Mucosa of rectum (tissue), 2 donors: ENCODE data around the gene FAM187B.
A peak's percentile ranks its signal among the peaks of the same experiment; 100 is the strongest.
"Not testable (repeated sequence)": the region's sequence is repeated elsewhere in the genome, so short reads cannot be mapped to it uniquely, and the experiment has no call there.

Experiments used
- H3K27ac ChIP-seq, 2 donors: one replicate each; pipeline ENCODE4 v1.7.0; 2013; ENCODE audit warnings: inconsistent platforms in 2 of 2, low read depth in 2 of 2, low read length in 2 of 2
- H3K27me3 ChIP-seq, 2 donors: one replicate each; pipeline ENCODE4 v1.7.0; 2013; ENCODE audit warnings: low read length in 2 of 2; ENCODE audit not compliant: control insufficient read depth in 2 of 2, insufficient read depth in 2 of 2
- H3K36me3 ChIP-seq, 2 donors: one replicate each; pipeline ENCODE4 v1.7.0; 2013; ENCODE audit warnings: low read length in 2 of 2; ENCODE audit not compliant: control insufficient read depth in 2 of 2, insufficient read depth in 2 of 2
- H3K4me1 ChIP-seq, 2 donors: one replicate each; pipeline ENCODE4 v1.7.0; 2013; ENCODE audit warnings: low read length in 2 of 2, mild to moderate bottlenecking in 1 of 2; ENCODE audit not compliant: control insufficient read depth in 2 of 2, insufficient read depth in 2 of 2
- H3K4me3 ChIP-seq, 2 donors: one replicate each; pipeline ENCODE4 v1.7.0; 2013; ENCODE audit warnings: low read length in 2 of 2
- H3K9ac ChIP-seq, 2 donors: one replicate each; pipeline ENCODE4 v1.7.0; 2013; ENCODE audit warnings: low read length in 2 of 2, low read depth in 1 of 2, mild to moderate bottlenecking in 1 of 2
- H3K9me3 ChIP-seq, 2 donors: one replicate each; pipeline ENCODE4 v1.7.0; 2013; ENCODE audit warnings: low read length in 2 of 2; ENCODE audit not compliant: control insufficient read depth in 2 of 2
- donor health status: healthy.
- donor health status: Normal muscosa, but diverticular disease.

Gene FAM187B

DNA sequence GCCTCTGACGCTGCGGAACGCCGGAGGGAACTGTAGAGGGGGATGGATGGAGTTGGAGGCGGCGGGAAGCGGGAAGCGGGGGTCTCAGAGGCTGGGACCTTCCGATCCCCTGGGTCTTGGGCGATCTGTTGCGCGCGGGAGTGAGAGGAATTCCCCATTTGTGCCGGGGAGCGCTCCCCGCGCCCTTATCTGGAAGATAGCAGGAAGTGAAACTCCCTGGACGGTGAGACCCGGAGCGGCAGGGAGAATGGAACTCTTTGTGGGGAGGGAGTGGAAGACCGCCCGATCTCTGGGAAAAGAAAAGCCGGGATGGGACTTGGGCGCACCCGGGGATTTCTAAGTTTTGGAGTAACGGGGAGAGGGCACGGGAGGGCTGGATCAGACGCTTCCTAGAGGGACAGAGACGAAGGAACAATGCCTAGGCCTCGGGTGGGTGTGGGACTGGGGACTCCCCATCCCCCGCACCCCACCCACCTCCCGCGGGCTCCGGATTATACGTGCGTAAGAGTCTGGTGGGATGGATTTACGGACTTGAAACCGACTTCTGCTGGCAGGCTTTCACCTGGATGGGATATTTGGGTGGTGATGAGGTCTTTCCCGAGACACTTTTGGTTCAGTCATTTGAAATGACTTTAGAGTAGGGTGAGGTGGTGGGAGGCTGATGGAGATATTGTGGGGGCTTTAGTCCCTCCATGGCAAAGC lies 20.8 kb upstream of the FAM187B start:
- Histone ChIP-seq H3K4me3 (peak overlapping the region; percentile 89 to 98), H3K27ac (peak overlapping the region; percentile 92 to 96), H3K4me1 (peaks cover 12 to 20% of the 10 kb centered on the region in 2 donors), H3K36me3 (peaks cover 10 to 13% of the 10 kb centered on the region in 2 donors), H3K9me3 (no peaks in the 10 kb centered on the region), H3K27me3 (no peaks in the 10 kb centered on the region), H3K9ac (peak overlapping the region; percentile 89 to 96)

DNA sequence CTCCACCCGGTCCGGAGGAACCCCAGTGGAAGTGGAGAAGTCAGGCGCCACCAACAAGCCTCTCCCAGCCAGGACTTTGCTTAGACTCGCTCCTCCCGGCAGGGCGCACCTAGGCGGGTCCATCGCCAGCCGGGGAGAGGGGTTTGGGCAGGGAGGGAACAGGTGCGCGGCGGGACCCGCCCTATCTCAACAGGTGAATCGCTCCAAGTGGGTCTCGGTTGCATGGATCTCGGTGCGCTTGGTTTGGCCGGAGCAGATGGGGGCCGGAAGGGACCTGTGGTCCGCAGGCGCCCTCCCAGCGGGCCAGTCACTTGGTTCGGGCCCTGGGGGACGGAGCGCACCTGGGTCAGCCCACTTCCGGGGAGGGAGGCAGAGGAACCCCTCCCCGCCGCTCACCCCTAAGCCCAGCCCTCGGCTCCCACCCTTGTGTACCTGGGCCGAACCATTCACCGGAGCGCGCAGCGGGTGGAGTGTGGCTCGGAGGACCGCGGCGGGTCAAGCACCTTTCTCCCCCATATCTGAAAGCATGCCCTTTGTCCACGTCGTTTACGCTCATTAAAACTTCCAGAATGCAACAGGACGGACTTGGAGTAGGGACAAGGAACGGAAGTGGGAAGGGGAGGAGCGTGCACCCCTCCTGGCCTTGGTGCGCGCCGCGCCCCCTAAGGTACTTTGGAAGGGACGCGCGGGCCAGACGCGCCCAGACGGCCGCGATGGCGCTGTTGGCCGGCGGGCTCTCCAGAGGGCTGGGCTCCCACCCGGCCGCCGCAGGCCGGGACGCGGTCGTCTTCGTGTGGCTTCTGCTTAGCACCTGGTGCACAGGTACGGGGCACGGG lies 20.0 kb upstream of the FAM187B start, which contains the start of gene LSR:
TSS of gene LSR (plus strand) at position 693 of the 836 bp plus-strand sequence. CDS start at position 714, 21 bp downstream.
- Histone ChIP-seq H3K4me3 (peak within 1 kb of the TSS; percentile 89 to 98), H3K4me1 (peaks cover 12 to 20% of the 10 kb centered on the region in 2 donors), H3K9ac (peak within 1 kb of the TSS; percentile 89 to 96), H3K36me3 (peaks cover 7 to 12% of the 10 kb centered on the region in 2 donors), H3K9me3 (no peaks in the 10 kb centered on the region), H3K27ac (peak within 1 kb of the TSS; percentile 92 to 96), H3K27me3 (no peaks in the 10 kb centered on the region)

DNA sequence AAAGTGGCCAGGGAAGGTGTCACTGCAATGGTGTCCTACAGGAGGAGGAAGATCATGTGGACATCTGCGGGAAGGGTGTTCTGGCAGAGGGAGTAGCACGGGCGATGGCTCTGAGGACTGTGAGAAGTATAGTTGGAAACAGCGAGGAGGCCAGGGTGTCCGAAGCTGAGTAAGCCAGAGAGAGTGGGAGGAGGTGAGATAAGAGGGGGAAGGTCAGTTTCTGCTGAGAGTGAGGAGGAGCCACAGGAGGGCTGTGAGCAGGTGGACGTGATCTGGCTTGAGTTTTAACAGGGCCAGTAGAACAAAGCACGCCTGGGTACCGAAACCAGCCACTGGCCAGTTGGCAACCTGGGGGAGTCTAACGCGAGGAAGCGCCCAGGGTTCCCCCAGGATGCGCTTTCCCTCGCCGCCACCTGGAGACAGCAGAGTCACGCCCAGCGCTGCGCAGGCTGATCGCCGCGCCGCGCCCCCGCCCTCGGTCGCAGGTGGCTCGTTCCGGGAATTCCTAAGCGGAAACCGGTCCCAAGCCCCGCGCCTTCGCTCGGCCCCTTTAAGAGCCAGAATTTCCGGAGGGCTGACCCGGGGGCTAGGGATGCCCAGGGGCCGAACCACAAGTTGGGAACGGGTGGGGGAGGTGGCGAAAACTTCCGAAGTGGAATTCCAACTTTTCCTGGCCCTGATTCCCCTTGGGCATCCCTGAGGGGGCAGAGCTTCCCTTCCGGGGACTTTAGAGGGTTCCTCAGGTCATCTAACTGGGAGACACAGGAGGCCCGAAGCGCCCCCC lies 19.2 kb upstream of the FAM187B start:
- Histone ChIP-seq H3K4me1 (peaks cover 12 to 20% of the 10 kb centered on the region in 2 donors), H3K9ac (peak overlapping the region; percentile 89 to 96), H3K27me3 (no peaks in the 10 kb centered on the region), H3K4me3 (peak overlapping the region; percentile 89 to 98), H3K36me3 (peaks cover 6 to 9% of the 10 kb centered on the region in 2 donors), H3K27ac (peak overlapping the region; percentile 92 to 96), H3K9me3 (no peaks in the 10 kb centered on the region)

DNA sequence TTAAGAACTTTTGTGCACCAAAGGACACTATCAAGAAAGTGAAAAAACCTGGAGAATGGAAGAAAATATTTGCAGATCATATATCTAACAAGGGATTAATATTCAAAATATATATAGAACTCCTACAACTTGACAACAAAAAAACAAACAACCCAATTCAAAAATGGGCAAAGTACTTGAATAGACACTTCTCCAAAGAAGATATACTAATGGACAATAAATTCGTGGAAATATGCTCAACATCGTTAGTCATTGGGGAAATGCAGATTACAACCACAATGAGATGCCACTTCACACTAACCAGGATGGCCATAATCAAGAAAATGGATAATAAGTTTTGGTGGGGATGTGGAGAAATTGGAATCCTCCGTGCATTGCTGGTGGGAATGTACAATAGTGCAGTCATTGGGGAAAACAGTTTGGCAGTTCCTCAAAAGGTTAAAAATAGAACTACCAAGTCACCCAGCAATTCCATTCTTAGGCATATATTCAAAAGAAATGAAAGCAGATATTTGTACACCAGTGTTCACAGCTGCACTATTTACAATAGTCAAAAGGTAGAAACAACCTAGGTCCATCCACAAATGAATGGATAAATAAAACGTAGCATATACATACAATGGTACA lies 18.0 kb upstream of the FAM187B start:
- H3K36me3 ChIP-seq: peaks cover 6 to 9% of the 10 kb centered on the region in 2 donors
- H3K9ac ChIP-seq: no peak overlapping the region
- H3K27ac ChIP-seq: no peak overlapping the region
- H3K4me1 ChIP-seq: peaks cover 12 to 20% of the 10 kb centered on the region in 2 donors
- H3K4me3 ChIP-seq: no peak overlapping the region
- H3K9me3 ChIP-seq: no peaks in the 10 kb centered on the region
- no peaks in the 10 kb centered on the region for H3K27me3 ChIP-seq

DNA sequence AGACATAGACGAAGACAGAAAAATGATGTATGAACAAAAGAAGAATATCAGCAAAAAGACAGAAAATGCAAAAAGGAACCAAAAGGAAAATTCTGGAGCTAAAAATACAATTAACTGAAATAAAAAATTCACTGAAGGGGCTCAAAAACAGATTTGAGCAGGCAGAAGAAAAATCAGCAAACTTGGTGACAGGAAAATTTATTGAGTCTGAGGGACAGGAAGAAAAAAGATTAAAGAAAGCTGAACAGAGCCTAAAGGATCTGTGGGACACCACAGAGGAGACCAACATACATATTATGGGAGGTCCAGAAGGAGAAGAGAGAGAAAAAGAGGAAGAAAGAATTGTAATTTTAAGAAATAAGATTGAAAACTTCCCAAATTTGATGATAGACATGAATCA lies 12.9 kb upstream of the FAM187B start:
- Histone ChIP-seq H3K27me3 (no peaks in the 10 kb centered on the region), H3K9me3 (no peaks in the 10 kb centered on the region), H3K4me1 (no peaks in the 10 kb centered on the region), H3K36me3 (no peaks in the 10 kb centered on the region), H3K9ac (no peak overlapping the region), H3K4me3 (no peak overlapping the region), H3K27ac (no peak overlapping the region)

DNA sequence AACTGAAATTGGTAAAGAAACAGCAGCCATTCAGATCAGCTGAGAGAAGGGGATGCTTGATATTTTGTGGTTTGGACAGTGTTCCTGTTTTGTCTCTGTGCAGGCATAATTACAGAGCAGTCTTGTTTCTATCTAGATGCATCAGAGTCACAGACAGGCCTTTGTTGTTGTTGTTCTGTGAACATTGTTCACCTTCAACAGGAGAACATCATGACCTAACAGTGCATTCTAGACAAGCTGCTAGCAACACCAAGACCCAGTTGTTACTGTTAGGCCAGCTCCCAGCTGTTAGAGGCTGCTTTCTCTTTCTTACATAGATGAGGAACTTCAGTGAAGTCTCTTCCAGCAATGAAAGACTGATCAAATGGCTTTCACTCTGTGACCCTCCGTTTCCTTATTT lies 11.8 kb upstream of the FAM187B start:
- H3K9ac ChIP-seq: no peak overlapping the region
- H3K27me3 ChIP-seq: no peaks in the 10 kb centered on the region
- no peaks in the 10 kb centered on the region for H3K36me3 ChIP-seq
- no peaks in the 10 kb centered on the region for H3K9me3 ChIP-seq
- peak overlapping the region; percentile 38 to 47 for H3K27ac ChIP-seq
- no peaks in the 10 kb centered on the region for H3K4me1 ChIP-seq
- peak overlapping the region in 1 of 2 donors; percentile 24 for H3K4me3 ChIP-seq

DNA sequence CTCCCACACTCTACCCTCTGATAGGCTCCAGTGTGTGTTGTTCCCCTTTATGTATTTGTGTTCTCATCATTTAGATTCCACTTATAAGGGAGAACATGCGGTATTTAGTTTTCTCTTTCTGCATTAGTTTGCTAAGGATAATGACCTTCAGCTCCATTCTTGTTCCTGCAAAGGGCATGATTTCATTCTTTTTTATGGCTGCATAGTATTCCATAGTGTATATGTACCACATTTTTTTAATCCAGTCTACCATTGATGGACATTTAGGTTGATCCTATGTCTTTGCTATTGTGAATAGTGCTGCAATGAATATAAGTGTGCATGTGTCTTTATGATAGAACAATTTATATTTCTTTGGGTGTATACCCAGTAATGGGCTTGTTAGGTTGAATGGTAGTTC lies 11.1 kb upstream of the FAM187B start:
- H3K9ac ChIP-seq, H3K4me1 ChIP-seq, H3K36me3 ChIP-seq, H3K9me3 ChIP-seq, H3K4me3 ChIP-seq, H3K27ac ChIP-seq, H3K27me3 ChIP-seq: not testable (repeated sequence)

DNA sequence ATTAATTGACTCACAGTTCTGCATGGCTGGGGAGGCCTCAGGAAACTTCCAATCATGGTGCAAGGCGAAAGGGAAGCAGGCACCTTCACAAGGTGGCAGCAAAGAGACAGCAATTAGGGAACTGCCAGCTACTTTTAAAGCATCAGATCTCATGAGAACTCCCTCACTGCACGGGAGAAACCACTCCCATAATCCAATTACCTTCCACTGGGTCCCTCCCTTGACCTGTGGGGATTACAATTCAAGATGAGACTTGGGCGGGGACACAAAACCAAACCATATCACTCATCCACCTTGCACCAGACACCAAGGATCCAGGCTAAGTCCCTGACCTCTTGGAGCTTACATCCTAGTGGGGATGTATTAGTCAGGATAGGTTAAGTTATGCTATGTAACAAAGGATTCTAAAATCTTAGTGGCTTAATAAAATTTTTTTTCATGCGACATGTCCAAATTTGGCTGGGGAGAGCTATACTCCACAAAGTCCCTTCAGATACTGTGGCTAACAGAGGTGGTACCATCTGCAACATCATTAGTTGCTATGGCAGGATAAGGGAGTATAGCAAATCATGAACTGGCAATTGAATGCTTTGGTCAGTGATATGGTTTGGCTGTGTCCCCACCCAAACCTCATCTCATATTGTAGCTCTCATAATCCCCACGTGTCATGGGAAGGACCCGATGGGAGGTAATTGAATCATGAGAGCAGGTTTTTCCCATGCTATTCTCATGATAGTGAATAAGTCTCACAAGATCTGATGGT lies 8.3 kb upstream of the FAM187B start:
- Histone ChIP-seq H3K9ac (no peak overlapping the region), H3K4me3 (no peak overlapping the region), H3K9me3 (no peaks in the 10 kb centered on the region), H3K27me3 (no peaks in the 10 kb centered on the region), H3K36me3 (no peaks in the 10 kb centered on the region), H3K4me1 (no peaks in the 10 kb centered on the region), H3K27ac (no peak overlapping the region)

DNA sequence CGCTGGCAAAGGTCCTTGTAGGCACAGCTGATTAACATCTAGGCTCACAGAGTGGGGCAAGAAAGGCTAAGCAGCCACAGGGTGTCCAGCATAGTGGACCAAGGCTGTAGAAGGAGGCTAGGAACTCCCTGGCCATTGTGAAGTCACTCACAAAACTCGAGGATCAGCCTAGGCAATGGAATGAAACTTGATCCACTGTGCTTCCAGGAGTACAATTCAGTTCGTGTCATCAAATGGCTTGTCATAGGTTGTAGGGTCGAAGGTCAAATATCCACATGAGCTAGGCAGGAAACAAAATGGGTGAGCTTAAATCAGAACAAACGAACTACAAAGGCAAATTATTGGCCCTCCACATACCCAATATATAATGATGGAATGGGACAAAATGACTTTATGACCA lies 4.4 kb upstream of the FAM187B start:
- H3K9ac ChIP-seq: no peak overlapping the region
- no peak overlapping the region for H3K4me3 ChIP-seq
- H3K4me1 ChIP-seq: no peaks in the 10 kb centered on the region
- H3K9me3 ChIP-seq: no peaks in the 10 kb centered on the region
- no peak overlapping the region for H3K27ac ChIP-seq
- no peaks in the 10 kb centered on the region for H3K36me3 ChIP-seq
- no peaks in the 10 kb centered on the region for H3K27me3 ChIP-seq
